GM12864 (cell line): ENCODE data around the gene SLC22A5.

Experiments used
- DNase-seq: peaks from one replicate; pipeline ENCODE4 v3.0.0-alpha.2; 2011; ENCODE audit warnings: low read depth
- H3K4me3 ChIP-seq: 2 replicates; pipeline ENCODE4 v1.5.1; 2011; ENCODE audit warnings: mild to moderate bottlenecking, low read depth, low read length, control low read depth
- CTCF ChIP-seq: IDR thresholded peaks from 2 replicates; pipeline ENCODE4 v1.5.1; 2011; ENCODE audit warnings: low read depth, mild to moderate bottlenecking, moderate library complexity, low read length, control low read depth, inconsistent platforms; ENCODE audit errors: missing control alignments

Gene SLC22A5

GRCh38 chr5:132380047-132380446 lies 10.5 kb downstream of the SLC22A5 start:
- no peak for DNase-seq
- TF ChIP-seq CTCF: no peak
- no peak overlapping the region for H3K4me3 ChIP-seq

DNA sequence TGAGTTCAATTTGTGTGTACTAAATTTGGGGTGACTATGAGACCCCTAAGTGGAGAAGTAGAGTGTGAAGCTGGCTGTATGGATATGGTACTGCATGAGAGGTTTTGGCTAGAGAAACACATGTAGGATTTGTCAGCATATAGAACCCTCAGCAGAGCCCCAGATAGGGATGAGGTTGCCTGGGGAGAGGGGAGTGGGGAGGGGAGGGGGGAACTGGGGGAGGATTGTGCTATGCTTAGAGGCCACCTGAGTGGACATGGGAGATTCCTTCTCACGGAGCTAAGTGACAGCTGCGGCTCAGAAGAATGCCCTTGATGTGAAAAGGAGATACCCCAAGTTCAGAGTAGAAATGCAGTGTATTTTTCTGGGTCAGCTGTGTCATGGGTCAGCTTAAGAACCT lies 11.2 kb downstream of the SLC22A5 start:
- DNase-seq: no peak
- no peak overlapping the region for H3K4me3 ChIP-seq
- no peak for TF ChIP-seq CTCF

DNA sequence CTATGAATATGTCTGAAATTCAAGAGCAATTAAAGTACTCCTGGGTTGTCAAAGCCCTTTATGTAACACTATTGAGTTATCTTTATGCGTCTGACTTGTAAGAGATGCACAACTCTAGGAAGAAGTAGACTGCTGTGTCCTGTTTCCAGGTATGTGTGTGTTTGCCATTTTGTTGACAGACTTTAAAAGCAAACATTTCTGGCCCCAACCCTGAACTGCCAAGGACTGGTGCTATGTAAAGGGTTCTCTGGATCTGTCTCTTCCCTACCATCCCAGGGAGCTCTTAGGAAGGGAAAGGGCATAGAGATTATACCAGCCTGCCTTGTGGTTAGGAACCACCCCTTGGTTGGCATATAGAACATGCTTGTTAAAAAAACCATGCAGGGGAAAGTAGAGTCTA lies 12.1 kb downstream of the SLC22A5 start:
- H3K4me3 ChIP-seq: no peak overlapping the region
- no peak for TF ChIP-seq CTCF
- no peak for DNase-seq

GRCh38 chr5:132383261-132383660 lies 13.8 kb downstream of the SLC22A5 start:
- no peak for TF ChIP-seq CTCF
- H3K4me3 ChIP-seq: no peak overlapping the region
- no peak for DNase-seq

GRCh38 chr5:132383984-132384383 lies 14.5 kb downstream of the SLC22A5 start:
- no peak for TF ChIP-seq CTCF
- H3K4me3 ChIP-seq: no peak overlapping the region
- DNase-seq: no peak

- H3K4me3 ChIP-seq: no peak overlapping the region
- no peak for DNase-seq
- no peak for TF ChIP-seq CTCF
Measured at GRCh38 chr5:132384506-132385050, 15.1 kb downstream of the SLC22A5 start.

- peak; percentile 76 for TF ChIP-seq CTCF
- DNase-seq: no peak
- H3K4me3 ChIP-seq: no peak overlapping the region
Measured at GRCh38 chr5:132385326-132386105, 16.0 kb downstream of the SLC22A5 start.
